Measurements from ENCODE around the gene HAAO. TPM values are rescaled to one million over a fixed set of nuclear protein-coding genes. Genes with fewer than 3 reads are reported as not detected.

The HAAO gene
- total RNA-seq, 1 donor from 2014 or later = 4.9 TPM

GRCh38 chr2:42795275-42795674, 2.9 kb upstream of the HAAO start:
- no peaks in the 10 kb centered on the region for H3K36me3 Mint-ChIP-seq (ENCODE audit: low read depth)
- H3K4me1 Mint-ChIP-seq = peaks cover 34% of the 10 kb centered on the region
- no peak for DNase-seq (ENCODE audit: low read depth, low spot score)
- no peak for TF ChIP-seq CTCF (conservative IDR thresholded peaks at IDR 0.05)
- peaks cover 18% of the 10 kb centered on the region for H3K27me3 Mint-ChIP-seq (ENCODE audit: low read depth)
- no peak overlapping the region for H3K27ac Mint-ChIP-seq (ENCODE audit: unreplicated experiment)
- no peaks in the 10 kb centered on the region for H3K9me3 Mint-ChIP-seq
- H3K4me3 Mint-ChIP-seq = no peak overlapping the region

- H3K9me3 Mint-ChIP-seq = no peaks in the 10 kb centered on the region
- peak; percentile 50 for TF ChIP-seq CTCF (conservative IDR thresholded peaks at IDR 0.05)
- H3K36me3 Mint-ChIP-seq (ENCODE audit: low read depth) = no peaks in the 10 kb centered on the region
- H3K27ac Mint-ChIP-seq (ENCODE audit: unreplicated experiment) = no peak overlapping the region
- H3K27me3 Mint-ChIP-seq (ENCODE audit: low read depth) = peaks cover 18% of the 10 kb centered on the region
- peak overlapping the region; percentile 77 for H3K4me3 Mint-ChIP-seq
- peak; percentile 27 for DNase-seq (ENCODE audit: low read depth, low spot score)
- peaks cover 34% of the 10 kb centered on the region for H3K4me1 Mint-ChIP-seq
These were observed 2.1 kb upstream of the HAAO start for GRCh38 chr2:42794271-42795046.

GRCh38 chr2:42793334-42794270, 1.2 kb upstream of the HAAO start:
- H3K4me3 Mint-ChIP-seq = peak overlapping the region; percentile 77
- H3K27me3 Mint-ChIP-seq (ENCODE audit: low read depth) = peaks cover 18% of the 10 kb centered on the region
- peaks cover 34% of the 10 kb centered on the region for H3K4me1 Mint-ChIP-seq
- H3K27ac Mint-ChIP-seq (ENCODE audit: unreplicated experiment) = no peak overlapping the region
- no peak for DNase-seq (ENCODE audit: low read depth, low spot score)
- TF ChIP-seq CTCF (conservative IDR thresholded peaks at IDR 0.05) = no peak
- no peaks in the 10 kb centered on the region for H3K36me3 Mint-ChIP-seq (ENCODE audit: low read depth)
- no peaks in the 10 kb centered on the region for H3K9me3 Mint-ChIP-seq

GRCh38 chr2:42792087-42792582, 248 bp downstream of the HAAO start:
- no peak for DNase-seq (ENCODE audit: low read depth, low spot score)
- H3K9me3 Mint-ChIP-seq = no peaks in the 10 kb centered on the region
- no peak for TF ChIP-seq CTCF (conservative IDR thresholded peaks at IDR 0.05)
- H3K4me3 Mint-ChIP-seq = peak overlapping the region; percentile 85
- H3K27ac Mint-ChIP-seq (ENCODE audit: unreplicated experiment) = no peak overlapping the region
- no peaks in the 10 kb centered on the region for H3K36me3 Mint-ChIP-seq (ENCODE audit: low read depth)
- peaks cover 34% of the 10 kb centered on the region for H3K4me1 Mint-ChIP-seq
- peaks cover 18% of the 10 kb centered on the region for H3K27me3 Mint-ChIP-seq (ENCODE audit: low read depth)

GRCh38 chr2:42791606-42792005, 777 bp downstream of the HAAO start:
- H3K9me3 Mint-ChIP-seq = no peaks in the 10 kb centered on the region
- no peaks in the 10 kb centered on the region for H3K36me3 Mint-ChIP-seq (ENCODE audit: low read depth)
- no peak for TF ChIP-seq CTCF (conservative IDR thresholded peaks at IDR 0.05)
- H3K27me3 Mint-ChIP-seq (ENCODE audit: low read depth) = peaks cover 18% of the 10 kb centered on the region
- peak overlapping the region; percentile 85 for H3K4me3 Mint-ChIP-seq
- peaks cover 32% of the 10 kb centered on the region for H3K4me1 Mint-ChIP-seq
- no peak for DNase-seq (ENCODE audit: low read depth, low spot score)
- no peak overlapping the region for H3K27ac Mint-ChIP-seq (ENCODE audit: unreplicated experiment)

Data from neural crest cell (in vitro differentiated cells).